Fibroblast of pulmonary artery (primary cell): ENCODE measurements around the gene ANKS3.
"Not testable (repeated sequence)": the region's sequence is repeated elsewhere in the genome, so short reads cannot be mapped to it uniquely, and the experiment has no call there.

ENCODE experiments used
- DNase-seq: peaks from one replicate; pipeline ENCODE4 v3.0.0-alpha.2; 2010; ENCODE audit warnings: low read depth
- H3K4me3 ChIP-seq: replicated peaks from 2 replicates; pipeline ENCODE4 v1.5.1; 2011; ENCODE audit warnings: low read depth, mild to moderate bottlenecking, control low read depth, low read length, moderate library complexity
- TF ChIP-seq, protein P1 (sequence below): IDR thresholded peaks from 2 replicates; pipeline ENCODE4 v1.5.1; 2011; ENCODE audit warnings: mild to moderate bottlenecking, control low read depth, low read length, inconsistent platforms; ENCODE audit errors: missing control alignments

ANKS3 gene

DNA sequence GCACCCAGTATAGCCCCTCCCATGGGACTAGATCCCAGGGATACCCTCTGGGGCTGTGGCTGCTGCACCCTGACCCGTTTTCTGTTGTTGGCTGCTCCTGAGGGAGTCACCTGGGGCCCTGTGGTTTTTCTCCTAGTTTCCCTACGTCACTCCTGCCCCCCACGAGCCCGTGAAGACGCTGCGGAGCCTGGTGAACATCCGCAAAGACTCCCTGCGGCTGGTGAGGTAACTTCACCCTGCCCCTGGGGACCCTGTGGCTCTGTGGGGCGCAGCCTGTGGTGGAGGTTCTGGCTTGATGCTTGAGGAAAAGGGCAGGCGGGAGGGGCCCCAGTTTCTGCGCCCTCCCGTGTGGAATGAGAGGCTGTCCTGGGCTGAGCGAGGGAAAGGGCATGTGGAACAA is 82.2 kb downstream of the ANKS3 start:
- DNase-seq = no peak
- H3K4me3 ChIP-seq = no peak overlapping the region
- TF ChIP-seq, protein P1, sequence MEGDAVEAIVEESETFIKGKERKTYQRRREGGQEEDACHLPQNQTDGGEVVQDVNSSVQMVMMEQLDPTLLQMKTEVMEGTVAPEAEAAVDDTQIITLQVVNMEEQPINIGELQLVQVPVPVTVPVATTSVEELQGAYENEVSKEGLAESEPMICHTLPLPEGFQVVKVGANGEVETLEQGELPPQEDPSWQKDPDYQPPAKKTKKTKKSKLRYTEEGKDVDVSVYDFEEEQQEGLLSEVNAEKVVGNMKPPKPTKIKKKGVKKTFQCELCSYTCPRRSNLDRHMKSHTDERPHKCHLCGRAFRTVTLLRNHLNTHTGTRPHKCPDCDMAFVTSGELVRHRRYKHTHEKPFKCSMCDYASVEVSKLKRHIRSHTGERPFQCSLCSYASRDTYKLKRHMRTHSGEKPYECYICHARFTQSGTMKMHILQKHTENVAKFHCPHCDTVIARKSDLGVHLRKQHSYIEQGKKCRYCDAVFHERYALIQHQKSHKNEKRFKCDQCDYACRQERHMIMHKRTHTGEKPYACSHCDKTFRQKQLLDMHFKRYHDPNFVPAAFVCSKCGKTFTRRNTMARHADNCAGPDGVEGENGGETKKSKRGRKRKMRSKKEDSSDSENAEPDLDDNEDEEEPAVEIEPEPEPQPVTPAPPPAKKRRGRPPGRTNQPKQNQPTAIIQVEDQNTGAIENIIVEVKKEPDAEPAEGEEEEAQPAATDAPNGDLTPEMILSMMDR = no peak

DNA sequence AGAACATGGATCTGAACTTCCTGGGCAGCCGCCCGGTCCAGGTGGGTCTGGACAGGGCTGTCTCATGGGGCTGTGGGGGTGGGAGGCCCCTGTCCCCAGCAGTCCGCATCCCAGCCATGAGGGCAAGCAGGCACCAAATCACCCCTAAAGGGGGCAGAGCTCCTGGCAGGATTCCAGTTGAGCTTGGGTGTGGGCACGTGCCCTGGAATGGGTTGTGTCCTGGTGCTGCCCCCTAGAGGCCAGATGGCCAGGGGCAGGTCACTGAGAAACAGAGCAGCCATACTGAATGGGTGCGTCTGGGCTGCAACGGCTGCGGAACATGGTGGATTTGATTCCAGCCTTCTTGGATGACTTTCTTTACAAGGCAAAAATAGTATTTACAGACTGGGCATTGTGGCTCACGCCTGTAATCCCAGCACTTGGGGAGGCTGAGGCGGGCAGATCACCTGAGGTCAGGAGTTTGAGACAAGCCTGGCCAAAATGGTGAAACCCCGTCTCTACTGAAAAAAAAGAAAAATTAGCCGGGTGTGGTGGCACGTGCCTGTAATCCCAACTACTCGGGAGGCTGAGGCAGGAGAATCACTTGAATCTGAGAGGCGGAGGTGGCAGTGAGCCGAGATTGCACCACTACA is 83.5 kb downstream of the ANKS3 start:
- DNase-seq = peak; percentile 54

DNA sequence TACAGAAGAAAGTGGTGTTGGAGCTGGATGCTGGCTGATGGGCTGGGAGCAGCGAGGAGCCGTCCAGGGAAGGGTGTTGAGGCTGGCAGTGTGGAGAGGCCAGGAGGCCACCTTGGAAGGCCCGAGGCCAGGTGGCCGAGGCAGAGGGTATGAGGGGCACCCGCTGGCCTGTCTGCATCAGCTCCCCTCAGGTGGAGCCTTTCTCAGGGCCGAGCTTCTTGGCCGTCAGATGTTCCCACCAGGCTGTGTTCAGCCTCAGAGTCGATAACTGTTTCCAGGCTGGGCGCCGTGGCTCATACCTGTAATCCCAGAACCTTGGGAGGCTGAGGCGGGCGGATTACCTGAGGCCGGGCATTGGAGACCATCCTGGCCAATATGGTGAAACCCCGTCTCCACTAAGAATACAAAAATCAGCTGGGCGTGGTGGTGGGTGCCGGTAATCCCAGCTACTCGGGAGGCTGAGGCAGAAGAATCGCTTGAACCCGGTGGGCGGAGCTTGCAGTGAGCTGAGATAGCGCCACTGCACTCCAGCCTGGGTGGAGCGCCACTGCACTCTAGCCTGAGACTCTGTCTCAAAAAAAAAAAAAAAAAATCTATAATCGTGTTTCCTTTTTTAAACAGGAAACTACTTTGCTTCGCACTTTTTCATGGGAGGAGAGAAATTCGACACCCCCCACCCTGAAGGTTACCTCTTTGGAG is 84.2 kb downstream of the ANKS3 start:
- DNase-seq = no peak
- H3K4me3 ChIP-seq = no peak overlapping the region
- TF ChIP-seq, protein P1 = no peak

More for the DNA sequence above, 83.5 kb downstream of the ANKS3 start:
- TF ChIP-seq, protein P1 = peak; percentile 70
- H3K4me3 ChIP-seq = not testable (repeated sequence)

DNA sequence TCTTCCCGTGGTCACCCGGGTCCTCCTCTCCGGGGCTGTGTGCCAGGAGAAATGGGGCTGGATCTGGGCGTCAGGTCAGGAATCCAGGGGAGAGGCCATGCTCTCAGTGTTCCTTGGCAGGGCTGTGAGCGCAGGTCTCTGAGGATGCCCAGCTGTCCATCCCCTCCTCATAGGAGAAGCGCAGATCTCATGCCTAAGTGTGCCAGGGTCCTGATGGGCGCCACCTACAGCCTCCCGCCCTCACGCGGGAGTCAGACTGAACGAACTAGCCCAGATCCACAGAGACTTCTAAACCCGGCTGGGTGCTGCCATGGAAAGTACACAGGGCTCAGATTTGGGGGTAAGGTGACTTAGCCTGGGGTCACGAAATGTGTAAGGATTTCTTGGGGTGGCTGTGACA is 85.2 kb downstream of the ANKS3 start:
- DNase-seq = no peak
- TF ChIP-seq, protein P1 = no peak
- H3K4me3 ChIP-seq = no peak overlapping the region

- no peak overlapping the region for H3K4me3 ChIP-seq
- no peak for DNase-seq
- TF ChIP-seq, protein P1 = no peak
These were observed 86.5 kb downstream of the ANKS3 start for GRCh38 chr16:4647644-4647980.

DNA sequence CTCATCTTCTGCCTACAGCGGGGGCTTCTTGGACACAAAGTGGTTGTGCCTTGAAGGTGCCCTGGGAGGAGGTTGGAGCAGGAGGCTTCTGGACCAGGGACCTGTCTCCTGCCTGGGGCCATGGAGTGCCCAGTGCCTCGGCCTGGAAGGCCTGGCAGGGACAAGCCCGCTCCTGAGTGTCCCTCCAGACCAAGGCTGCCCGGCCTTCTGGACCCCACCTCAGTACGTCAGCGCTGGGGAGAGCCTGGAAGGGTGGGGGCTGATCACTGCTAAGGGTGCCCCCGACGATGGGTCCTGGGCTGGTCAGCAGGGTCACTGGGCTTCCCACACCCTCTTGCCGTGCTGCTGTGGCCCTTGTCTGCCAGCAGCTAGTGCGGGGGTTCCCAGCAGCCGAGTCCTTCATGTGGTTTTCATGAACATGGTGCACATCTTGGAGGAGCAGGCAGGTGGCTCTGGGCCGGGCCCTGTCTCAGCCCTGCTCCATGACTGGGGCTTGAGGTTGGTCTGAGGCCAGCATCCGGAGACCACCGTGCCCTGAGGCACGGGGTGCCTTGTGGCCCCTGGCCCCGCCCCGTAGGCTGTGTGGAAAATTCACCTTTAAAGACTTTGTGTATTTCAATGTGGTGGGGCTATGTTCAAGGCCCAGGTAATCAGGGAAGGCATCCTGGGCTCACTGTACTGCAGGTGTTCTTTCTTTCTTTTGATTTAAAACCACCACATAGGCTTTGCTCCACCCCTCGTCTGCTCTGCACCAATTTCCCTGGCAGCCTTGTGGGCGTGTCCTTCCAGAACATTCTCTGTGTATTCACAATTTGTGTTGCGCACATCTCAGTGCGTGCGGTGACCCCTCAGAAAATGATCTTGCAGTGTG is 87.1 kb downstream of the ANKS3 start:
- TF ChIP-seq, protein P1 = no peak
- no peak for DNase-seq

More for the DNA sequence above, 87.1 kb downstream of the ANKS3 start:
- H3K4me3 ChIP-seq = no peak overlapping the region
